Measurements from ENCODE around the gene SERF1B.
"Not testable (repeated sequence)": the region's sequence is repeated elsewhere in the genome, so short reads cannot be mapped to it uniquely, and the experiment has no call there.

The SERF1B gene

GRCh38 chr5:70025106-70025844 is at the start of gene SERF1B:
Gene SERF1B (plus strand): TSS chr5:70025251. CDS start chr5:70025452, 201 bp downstream.
- H3K27me3 ChIP-seq; H3K9me3 ChIP-seq; H3K36me3 ChIP-seq; DNase-seq; H3K4me1 ChIP-seq; intact Hi-C loops (cut with DNase I; ENCODE audit: low total_unique reads); H3K27ac ChIP-seq; H3K4me3 ChIP-seq: not testable (repeated sequence)

- intact Hi-C loops (cut with DNase I; ENCODE audit: low total_unique reads); H3K27ac ChIP-seq; H3K9me3 ChIP-seq; H3K4me3 ChIP-seq; H3K4me1 ChIP-seq; H3K36me3 ChIP-seq; DNase-seq; H3K27me3 ChIP-seq: not testable (repeated sequence)
These were observed 33.3 kb upstream of the SERF1B start for GRCh38 chr5:69991713-69992112.

GRCh38 chr5:69995535-69995934 is 29.5 kb upstream of the SERF1B start:
- H3K36me3 ChIP-seq; H3K9me3 ChIP-seq; H3K4me1 ChIP-seq; DNase-seq; H3K27me3 ChIP-seq; H3K4me3 ChIP-seq; intact Hi-C loops (cut with DNase I; ENCODE audit: low total_unique reads); H3K27ac ChIP-seq: not testable (repeated sequence)

GRCh38 chr5:70020660-70021059 is 4.4 kb upstream of the SERF1B start:
- H3K27me3 ChIP-seq; H3K36me3 ChIP-seq; H3K27ac ChIP-seq; H3K4me1 ChIP-seq; DNase-seq; intact Hi-C loops (cut with DNase I; ENCODE audit: low total_unique reads); H3K9me3 ChIP-seq; H3K4me3 ChIP-seq: not testable (repeated sequence)

- H3K36me3 ChIP-seq, H3K27me3 ChIP-seq: not testable (repeated sequence)
These were observed 744 bp downstream of the SERF1B start for GRCh38 chr5:70025845-70026145.

GRCh38 chr5:70031204-70031603 is 6.2 kb downstream of the SERF1B start:
- H3K4me3 ChIP-seq; H3K9me3 ChIP-seq; H3K27me3 ChIP-seq; H3K27ac ChIP-seq; H3K36me3 ChIP-seq; intact Hi-C loops (cut with DNase I; ENCODE audit: low total_unique reads); DNase-seq; H3K4me1 ChIP-seq: not testable (repeated sequence)

More at GRCh38 chr5:70025845-70026145, 744 bp downstream of the SERF1B start:
- H3K9me3 ChIP-seq; H3K4me1 ChIP-seq; H3K27ac ChIP-seq; H3K4me3 ChIP-seq; intact Hi-C loops (cut with DNase I; ENCODE audit: low total_unique reads); DNase-seq: not testable (repeated sequence)

- H3K27ac ChIP-seq; intact Hi-C loops (cut with DNase I; ENCODE audit: low total_unique reads); H3K4me1 ChIP-seq; H3K27me3 ChIP-seq; H3K36me3 ChIP-seq; H3K4me3 ChIP-seq; DNase-seq; H3K9me3 ChIP-seq: not testable (repeated sequence)
These were observed 16.4 kb downstream of the SERF1B start for GRCh38 chr5:70041411-70041810.

- H3K36me3 ChIP-seq; H3K27me3 ChIP-seq; H3K27ac ChIP-seq; H3K4me3 ChIP-seq; intact Hi-C loops (cut with DNase I; ENCODE audit: low total_unique reads); DNase-seq; H3K4me1 ChIP-seq; H3K9me3 ChIP-seq: not testable (repeated sequence)
These were observed 24.7 kb downstream of the SERF1B start for GRCh38 chr5:70049790-70050142.

GRCh38 chr5:70056289-70056942 is 31.4 kb downstream of the SERF1B start:
- intact Hi-C loops (cut with DNase I; ENCODE audit: low total_unique reads); H3K27ac ChIP-seq; H3K9me3 ChIP-seq; H3K4me1 ChIP-seq; H3K4me3 ChIP-seq; H3K36me3 ChIP-seq; H3K27me3 ChIP-seq; DNase-seq: not testable (repeated sequence)

GRCh38 chr5:70057140-70057539 is 32.1 kb downstream of the SERF1B start:
- H3K4me1 ChIP-seq; intact Hi-C loops (cut with DNase I; ENCODE audit: low total_unique reads); H3K9me3 ChIP-seq; H3K27ac ChIP-seq; H3K36me3 ChIP-seq; H3K27me3 ChIP-seq; DNase-seq; H3K4me3 ChIP-seq: not testable (repeated sequence)

- DNase-seq; H3K4me3 ChIP-seq; H3K36me3 ChIP-seq; H3K27me3 ChIP-seq; intact Hi-C loops (cut with DNase I; ENCODE audit: low total_unique reads); H3K4me1 ChIP-seq; H3K27ac ChIP-seq; H3K9me3 ChIP-seq: not testable (repeated sequence)
These were observed 52.6 kb downstream of the SERF1B start for GRCh38 chr5:70077632-70078031.

- H3K27ac ChIP-seq; H3K4me3 ChIP-seq; H3K9me3 ChIP-seq; H3K4me1 ChIP-seq; H3K27me3 ChIP-seq; intact Hi-C loops (cut with DNase I; ENCODE audit: low total_unique reads); H3K36me3 ChIP-seq; DNase-seq: not testable (repeated sequence)
These were observed 63.9 kb downstream of the SERF1B start for GRCh38 chr5:70088907-70089464.

- H3K27ac ChIP-seq; H3K9me3 ChIP-seq; DNase-seq; H3K4me1 ChIP-seq; H3K36me3 ChIP-seq; intact Hi-C loops (cut with DNase I; ENCODE audit: low total_unique reads); H3K4me3 ChIP-seq; H3K27me3 ChIP-seq: not testable (repeated sequence)
These were observed 66.7 kb downstream of the SERF1B start for GRCh38 chr5:70091776-70092175.

All from tibial artery (tissue), 4 donors.